RCC 7860 (cell line): ENCODE results near the gene EGR1.

Experiments
- DNase-seq: peaks from one replicate; pipeline ENCODE4 v3.0.0-alpha.2; 2015; ENCODE audit warnings: low spot score
- FAIRE-seq: peaks from 2 replicates; lab custom pipeline; 2012; peaks lifted over from hg19 to GRCh38; lab: Jason Lieb, UNC

Gene EGR1

DNA sequence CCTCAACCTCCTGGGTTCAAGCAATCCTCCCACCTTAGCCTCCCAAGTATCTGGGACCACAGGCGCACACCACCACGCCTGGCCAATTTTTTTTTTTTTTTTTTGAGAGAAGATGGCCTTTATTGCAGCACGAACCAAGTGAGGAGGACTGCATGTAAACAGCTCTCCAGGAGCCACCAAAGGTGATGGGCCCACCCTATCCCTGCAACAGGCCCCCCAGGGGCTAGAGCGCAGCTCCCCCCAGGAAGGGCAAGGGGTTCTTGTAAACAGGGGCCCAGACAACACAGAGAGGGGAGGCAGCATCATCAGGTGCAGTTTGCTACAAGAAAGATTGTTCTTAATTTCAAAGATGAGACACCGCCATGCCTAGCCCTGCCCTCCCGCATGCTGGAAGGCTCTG is 12.6 kb upstream of the EGR1 start:
- DNase-seq (no peak), FAIRE-seq (no peak)

- no peak for DNase-seq
- FAIRE-seq = no peak
Measured at GRCh38 chr5:138453590-138453989, 11.7 kb upstream of the EGR1 start.

DNA sequence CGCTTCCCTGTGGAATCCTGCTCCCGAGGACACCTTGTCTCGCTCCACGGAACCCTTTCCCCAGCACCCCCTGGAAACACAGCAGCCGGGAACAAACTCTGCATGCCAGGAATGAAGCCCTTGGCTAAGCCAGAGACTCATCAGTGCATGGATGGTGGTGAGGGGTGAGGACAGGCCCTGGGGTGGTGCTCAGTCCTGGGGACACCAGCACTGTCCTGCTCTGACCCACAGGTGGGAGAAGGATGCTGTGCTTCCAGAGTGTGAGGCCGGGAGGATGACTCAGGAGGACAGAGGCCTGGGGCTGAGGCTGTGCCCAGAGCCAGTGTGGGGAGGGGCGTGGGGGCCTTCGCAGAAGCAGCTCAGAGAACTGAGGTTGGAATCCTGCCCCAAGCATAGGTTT is 11.2 kb upstream of the EGR1 start:
- DNase-seq (no peak), FAIRE-seq (no peak)

GRCh38 chr5:138455232-138455930 is 9.9 kb upstream of the EGR1 start:
- DNase-seq (no peak), FAIRE-seq (no peak)

GRCh38 chr5:138457531-138458275 is 7.6 kb upstream of the EGR1 start:
- FAIRE-seq (no peak), DNase-seq (no peak)

GRCh38 chr5:138458384-138458783 is 6.9 kb upstream of the EGR1 start:
- DNase-seq (no peak), FAIRE-seq (no peak)

DNA sequence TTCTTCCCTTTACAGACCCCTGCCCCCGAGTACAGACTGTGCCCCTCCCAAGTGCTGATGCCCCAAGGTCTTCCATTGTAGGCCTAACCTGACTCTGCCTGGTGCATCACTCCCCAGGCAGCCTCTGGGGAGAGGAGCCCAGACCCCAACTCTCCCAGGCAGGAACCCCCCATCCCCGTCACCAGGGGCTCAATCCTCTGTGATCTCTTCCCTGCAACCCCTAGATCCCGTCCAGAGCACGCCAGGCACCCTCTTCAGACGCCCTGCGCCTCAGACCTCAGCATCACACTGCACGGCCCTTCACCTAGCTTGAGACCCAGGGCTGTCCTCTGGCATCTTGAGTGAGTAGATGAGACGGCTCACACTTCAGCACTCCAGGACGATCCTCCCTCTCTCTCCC is 6.4 kb upstream of the EGR1 start:
- FAIRE-seq (no peak), DNase-seq (no peak)

GRCh38 chr5:138459311-138459933 is 5.9 kb upstream of the EGR1 start:
- no peak for FAIRE-seq
- no peak for DNase-seq

DNA sequence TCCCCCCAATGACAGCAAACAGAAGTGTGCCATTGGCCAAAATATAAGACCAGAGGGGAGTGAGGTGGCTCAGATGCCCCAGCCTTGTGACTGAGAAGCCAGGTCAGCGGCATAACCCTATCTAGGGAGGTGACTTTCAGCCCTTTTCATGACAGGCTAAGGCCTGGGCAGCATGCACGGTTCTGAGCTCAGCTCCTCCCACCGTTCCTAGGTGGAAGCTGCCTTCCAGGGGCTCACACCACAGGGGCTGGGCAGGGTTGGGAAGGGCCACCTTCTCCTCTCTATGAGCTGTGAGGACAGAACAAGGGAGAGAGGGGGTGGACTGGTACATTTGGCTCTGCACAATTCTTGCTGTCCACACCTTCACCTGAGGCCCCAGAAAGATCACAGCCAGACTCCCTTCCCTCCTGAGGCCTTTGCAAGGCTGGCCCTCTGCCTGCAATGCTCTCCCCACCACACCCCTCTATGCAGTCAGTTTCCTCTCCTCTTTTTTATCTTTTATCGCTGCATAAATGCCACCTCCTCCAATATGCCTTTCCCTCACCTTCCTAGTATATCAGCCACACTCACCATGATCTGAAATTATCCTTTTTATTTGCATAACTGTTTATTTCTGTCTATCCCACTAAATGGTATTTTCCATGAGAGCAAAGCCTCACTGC is 5.1 kb upstream of the EGR1 start:
- DNase-seq (no peak), FAIRE-seq (no peak)

DNA sequence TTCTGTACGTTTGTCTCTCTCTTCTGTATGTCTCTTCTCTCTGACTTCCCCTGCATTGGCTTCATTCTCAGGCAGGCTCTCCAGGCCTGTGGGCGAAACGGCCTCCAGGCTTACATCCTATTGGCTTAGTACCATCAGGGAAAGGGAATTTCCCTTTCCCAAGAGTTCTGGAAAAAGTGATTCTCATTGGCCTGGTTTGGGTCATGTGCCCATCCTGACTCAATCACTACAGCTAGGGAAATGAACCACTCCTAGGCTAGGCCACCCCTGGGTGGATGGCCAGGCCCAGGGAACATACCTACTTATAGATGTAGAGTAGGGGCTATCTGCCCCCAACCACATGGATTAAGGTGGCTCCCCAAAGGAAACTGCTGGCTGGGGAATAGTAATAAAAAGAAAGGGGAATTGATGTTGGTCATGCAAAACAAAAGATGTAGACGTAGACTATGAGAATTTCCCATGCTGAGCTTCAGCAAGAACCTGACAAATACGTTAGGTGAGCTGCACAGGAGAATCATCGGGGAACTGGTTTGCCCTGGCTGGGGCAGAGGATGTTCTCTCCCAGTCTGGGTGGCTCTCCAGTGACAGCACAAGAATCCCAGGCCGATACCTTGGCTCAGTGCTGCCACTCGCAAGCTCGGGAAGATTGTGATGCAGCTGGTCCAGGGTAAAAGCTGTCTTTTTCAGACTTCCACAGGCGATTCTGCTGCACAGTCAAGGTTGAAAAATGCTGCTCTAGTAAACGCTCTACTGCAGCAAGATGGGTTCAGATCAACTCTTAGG is 3.7 kb upstream of the EGR1 start:
- DNase-seq = peak; percentile 67
- peak; percentile 59 for FAIRE-seq

DNA sequence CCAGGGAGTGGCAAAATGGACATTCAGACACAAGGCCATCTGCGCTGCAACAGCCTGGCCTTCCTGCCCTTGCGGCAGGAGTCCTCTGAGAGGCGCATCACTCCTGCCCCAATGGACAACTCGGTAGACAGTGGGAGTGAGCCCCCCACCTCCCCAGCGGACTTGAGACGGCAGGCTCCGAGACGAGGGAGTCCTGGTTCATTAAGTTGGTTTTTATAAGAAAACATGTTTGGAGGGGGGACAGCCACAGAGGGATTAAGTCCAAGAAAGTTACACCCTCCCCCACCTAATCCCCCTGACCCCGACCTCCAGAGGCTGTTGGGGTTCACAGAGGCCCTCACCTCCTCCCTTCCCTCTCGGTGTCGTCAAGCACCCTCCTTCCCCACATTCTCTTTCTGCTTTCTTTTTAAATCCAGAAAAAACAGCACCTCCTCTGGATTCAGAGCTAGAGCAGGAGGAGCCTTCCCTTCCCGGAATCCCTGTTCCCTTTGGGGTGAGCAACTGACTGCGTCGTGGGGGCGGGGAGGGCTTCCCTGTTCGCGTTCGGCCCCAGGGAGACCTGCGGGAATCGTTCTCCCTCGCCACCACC is 1.8 kb upstream of the EGR1 start:
- FAIRE-seq = no peak
- no peak for DNase-seq

GRCh38 chr5:138464008-138464387 is 1.3 kb upstream of the EGR1 start:
- DNase-seq (peak; percentile 88), FAIRE-seq (peak; percentile 10)

DNA sequence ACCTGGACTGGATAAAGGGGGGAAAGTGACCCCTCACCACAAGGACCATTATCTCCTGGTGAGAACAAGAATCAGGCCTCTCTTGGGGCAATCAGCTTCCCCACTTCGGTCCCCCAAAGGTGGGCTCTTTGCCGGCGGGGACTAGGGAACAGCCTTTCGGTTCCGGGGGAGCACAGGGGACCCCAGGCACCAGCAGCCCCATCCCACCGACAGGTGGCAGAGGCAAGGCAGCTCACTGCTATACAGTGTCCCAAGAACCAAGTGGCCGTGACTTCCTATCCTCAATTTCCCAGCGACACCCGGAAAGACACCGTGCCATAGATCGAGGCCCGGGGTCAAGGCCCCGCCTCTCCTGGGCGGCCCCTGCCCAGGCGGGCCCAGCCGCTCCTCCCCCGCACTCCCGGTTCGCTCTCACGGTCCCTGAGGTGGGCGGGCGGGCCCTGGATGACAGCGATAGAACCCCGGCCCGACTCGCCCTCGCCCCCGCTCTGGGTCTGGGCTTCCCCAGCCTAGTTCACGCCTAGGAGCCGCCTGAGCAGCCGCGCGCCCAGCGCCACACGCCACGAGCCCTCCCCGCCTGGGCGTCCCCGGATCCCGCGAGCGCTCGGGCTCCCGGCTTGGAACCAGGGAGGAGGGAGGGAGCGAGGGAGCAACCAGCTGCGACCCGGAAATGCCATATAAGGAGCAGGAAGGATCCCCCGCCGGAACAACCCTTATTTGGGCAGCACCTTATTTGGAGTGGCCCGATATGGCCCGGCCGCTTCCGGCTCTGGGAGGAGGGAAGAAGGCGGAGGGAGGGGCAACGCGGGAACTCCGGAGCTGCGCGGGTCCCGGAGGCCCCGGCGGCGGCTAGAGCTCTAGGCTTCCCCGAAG is 655 bp upstream of the EGR1 start:
- FAIRE-seq (peak; percentile 60), DNase-seq (peak; percentile 96)

GRCh38 chr5:138466125-138466899 is 1.0 kb downstream of the EGR1 start:
- FAIRE-seq = no peak
- no peak for DNase-seq

GRCh38 chr5:138466900-138467710 is 1.8 kb downstream of the EGR1 start:
- DNase-seq = no peak
- FAIRE-seq = no peak

DNA sequence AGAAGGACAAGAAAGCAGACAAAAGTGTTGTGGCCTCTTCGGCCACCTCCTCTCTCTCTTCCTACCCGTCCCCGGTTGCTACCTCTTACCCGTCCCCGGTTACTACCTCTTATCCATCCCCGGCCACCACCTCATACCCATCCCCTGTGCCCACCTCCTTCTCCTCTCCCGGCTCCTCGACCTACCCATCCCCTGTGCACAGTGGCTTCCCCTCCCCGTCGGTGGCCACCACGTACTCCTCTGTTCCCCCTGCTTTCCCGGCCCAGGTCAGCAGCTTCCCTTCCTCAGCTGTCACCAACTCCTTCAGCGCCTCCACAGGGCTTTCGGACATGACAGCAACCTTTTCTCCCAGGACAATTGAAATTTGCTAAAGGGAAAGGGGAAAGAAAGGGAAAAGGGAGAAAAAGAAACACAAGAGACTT is 2.4 kb downstream of the EGR1 start:
- no peak for DNase-seq
- FAIRE-seq = no peak

- DNase-seq = no peak
- FAIRE-seq = no peak
Measured at GRCh38 chr5:138468133-138468965, 3.1 kb downstream of the EGR1 start.
